Gastrocnemius medialis (tissue), 4 donors: ENCODE measurements around the gene SPRYD3.

Source experiments
- POLR2A ChIP-seq, 2 donors: fragments of 450-650 bp; IDR thresholded peaks; one replicate each; pipeline ENCODE4 v1.6.1; 2017; ENCODE audit warnings: antibody characterized with exemption in 2 of 2, mild to moderate bottlenecking in 2 of 2, moderate library complexity in 2 of 2
- TF ChIP-seq, protein P1 (sequence below), 5 experiments: fragments of 450-650 bp in 3 of 5; fragments of 200-600 bp in 2 of 5; sonication (generic) in 2 of 5; IDR thresholded peaks in 4 of 5; conservative IDR thresholded peaks in 1 of 5; 1 replicate in 4 of 5; 2 replicates in 1 of 5; pipeline ENCODE4 v1.5.1; 2016 to 2019; ENCODE audit warnings: antibody characterized with exemption in 5 of 5, mild to moderate bottlenecking in 3 of 5, moderate library complexity in 3 of 5

GRCh38 chr12:53067074-53067992 is 11.9 kb downstream of the SPRYD3 start:
- TF ChIP-seq, protein P1, sequence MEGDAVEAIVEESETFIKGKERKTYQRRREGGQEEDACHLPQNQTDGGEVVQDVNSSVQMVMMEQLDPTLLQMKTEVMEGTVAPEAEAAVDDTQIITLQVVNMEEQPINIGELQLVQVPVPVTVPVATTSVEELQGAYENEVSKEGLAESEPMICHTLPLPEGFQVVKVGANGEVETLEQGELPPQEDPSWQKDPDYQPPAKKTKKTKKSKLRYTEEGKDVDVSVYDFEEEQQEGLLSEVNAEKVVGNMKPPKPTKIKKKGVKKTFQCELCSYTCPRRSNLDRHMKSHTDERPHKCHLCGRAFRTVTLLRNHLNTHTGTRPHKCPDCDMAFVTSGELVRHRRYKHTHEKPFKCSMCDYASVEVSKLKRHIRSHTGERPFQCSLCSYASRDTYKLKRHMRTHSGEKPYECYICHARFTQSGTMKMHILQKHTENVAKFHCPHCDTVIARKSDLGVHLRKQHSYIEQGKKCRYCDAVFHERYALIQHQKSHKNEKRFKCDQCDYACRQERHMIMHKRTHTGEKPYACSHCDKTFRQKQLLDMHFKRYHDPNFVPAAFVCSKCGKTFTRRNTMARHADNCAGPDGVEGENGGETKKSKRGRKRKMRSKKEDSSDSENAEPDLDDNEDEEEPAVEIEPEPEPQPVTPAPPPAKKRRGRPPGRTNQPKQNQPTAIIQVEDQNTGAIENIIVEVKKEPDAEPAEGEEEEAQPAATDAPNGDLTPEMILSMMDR (IDR thresholded peaks at IDR 0.05 in 4 of 5, conservative IDR thresholded peaks at IDR 0.05 in 1 of 5) = no peak
- no peak for TF ChIP-seq POLR2A (IDR thresholded peaks at IDR 0.05)
